GM19452 (cell line): Measurements from ENCODE around the gene VEZT.
"Not testable (repeated sequence)": the region's sequence is repeated elsewhere in the genome, so short reads cannot be mapped to it uniquely, and the experiment has no call there.

Experiments used
- ATAC-seq: cut with Tn5 transposase; IDR thresholded peaks from one replicate; pipeline ENCODE4 v1.9.1; 2021; ENCODE audit not compliant: unreplicated experiment

Gene VEZT

DNA sequence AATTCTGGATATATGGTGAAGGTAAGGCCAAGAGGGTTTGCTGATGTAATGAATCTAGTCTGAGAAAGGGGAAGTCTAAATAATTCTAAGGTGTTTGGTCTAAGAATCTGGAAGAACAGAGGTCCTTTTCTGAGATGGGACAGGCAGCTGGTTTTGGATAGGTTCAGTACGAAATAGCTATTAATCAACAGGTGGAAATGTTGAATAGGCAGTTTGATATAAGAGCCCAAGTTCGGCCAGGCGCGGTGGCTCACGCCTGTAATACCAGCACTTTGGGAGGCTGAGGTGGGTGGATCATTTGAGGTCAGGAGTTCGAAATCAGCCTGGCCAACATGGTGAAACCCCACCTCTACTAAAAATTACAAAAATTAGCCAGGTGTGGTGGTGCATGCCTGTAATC, 97.1 kb downstream of the VEZT start:
- ATAC-seq = not testable (repeated sequence)

DNA sequence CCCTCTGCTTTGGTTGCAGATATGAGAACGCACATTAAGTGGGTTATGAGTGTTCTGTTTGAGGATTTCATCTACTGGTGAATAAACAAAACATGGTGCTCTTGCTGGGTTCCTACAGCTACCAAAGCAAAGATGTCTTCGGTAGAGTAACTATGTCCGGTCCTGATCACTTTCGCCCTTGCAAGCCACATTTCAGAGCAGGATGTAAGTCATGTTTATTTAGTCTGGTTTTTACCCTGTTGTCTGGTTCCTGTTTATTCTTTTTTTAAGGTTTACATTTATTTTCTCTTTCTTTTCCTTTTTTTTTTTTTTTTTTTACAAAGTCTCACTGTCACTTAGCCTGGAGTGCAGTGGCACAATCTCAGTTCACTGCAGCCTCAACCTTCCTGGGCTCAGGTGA, 99.2 kb downstream of the VEZT start:
- ATAC-seq = no peak

DNA sequence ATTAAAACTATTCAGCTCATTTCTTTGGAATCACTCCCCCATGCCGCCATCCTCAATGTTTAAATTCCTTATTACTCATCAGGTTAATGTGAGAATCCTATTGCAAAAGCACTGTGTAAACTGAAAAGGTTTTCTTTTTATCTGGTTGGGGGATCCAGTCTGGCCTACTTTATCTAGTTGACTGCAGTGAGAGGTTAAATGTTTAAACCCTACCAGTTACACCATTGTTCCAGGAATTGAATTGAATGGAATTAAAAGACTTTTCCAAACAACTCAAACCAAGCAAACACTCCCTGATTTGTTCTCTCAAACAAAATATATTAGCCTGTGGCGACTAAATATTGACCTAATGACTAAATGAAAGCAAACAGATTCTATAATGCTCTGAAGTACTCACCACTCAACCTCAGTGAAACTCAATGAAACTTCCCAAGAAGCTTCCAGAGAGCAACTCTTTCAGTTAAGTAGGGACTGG, 100.5 kb downstream of the VEZT start:
- ATAC-seq = no peak

DNA sequence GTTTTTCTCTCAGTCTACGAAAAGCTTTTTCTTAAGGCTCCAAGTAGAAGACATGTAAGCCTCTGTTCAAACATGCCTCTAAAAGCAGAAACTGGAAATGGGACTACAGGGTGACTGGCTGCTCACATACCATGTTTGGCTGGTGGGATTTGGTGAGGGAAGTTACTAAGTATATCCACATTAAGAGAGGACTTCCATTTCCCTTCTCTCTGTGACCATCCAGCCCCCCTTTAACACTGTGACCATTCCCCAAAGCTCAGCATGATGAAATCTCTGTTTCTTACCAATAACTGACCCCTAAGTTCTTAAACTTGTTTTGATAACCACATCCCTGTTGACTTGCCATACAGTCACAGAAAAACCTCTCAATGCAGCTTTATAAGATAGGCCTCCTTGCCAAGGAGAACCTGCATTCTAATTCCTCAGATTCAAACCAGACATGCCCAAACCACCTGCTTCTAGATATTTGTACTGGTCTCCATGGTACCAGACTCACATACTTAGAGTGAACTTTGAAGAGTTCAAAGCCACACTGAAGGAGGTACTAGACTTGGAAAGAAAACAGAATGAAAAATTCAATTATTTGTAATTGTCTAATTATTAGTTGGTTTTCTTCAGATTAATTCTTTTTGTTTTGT, 102.2 kb downstream of the VEZT start:
- no peak for ATAC-seq

DNA sequence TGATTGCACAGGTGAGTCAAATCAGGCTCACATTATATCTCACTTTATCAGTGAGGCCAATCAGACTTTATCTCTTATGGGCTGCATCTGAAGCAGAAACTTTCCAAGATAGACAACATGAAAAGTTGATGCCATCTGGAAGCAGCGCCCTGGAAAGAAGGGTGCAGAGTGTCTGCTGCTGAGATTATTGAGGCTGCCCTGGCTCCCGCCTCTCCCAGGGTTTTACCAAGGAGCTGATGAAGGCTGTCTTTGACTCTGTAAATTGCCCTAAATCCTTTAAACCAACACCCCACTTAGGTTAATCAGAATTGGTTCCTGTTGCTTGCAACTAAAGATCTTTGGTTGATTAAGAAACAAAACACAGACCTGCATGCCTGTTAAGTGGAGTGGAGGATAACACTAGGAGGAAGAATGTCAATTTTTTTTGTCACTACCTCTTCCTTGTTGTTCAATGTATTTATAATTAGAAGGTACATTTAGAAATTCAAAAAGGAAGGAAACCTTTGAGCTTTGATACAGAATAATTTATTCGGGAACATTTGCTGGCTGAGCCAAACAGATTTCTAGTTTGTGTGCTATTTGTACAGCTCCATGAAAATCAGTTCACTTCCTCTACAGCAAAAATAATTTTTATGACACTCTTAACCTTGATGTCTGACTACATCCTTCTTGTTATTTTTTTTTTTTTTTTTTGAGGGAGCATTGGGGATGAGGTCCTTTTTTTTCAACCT, 104.1 kb downstream of the VEZT start:
- ATAC-seq = no peak

DNA sequence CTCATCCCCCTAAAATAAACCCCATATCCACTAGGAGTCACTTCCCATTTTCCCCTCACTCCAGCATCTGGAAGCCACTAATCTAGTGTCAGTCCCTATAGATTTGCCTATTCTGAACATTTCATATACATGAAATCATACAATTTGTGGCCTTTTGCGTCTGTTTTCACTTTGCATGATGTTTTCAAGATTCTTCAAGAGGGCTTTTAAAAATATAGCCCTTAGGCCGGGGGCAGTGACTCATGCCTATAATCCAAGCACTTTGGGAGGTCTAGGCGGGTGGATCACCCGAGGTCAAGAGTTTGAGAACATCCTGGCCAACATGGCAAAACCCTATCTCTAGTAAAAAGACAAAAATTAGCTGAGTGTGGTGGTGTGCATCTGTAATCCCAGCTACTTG, 104.7 kb downstream of the VEZT start:
- no peak for ATAC-seq

DNA sequence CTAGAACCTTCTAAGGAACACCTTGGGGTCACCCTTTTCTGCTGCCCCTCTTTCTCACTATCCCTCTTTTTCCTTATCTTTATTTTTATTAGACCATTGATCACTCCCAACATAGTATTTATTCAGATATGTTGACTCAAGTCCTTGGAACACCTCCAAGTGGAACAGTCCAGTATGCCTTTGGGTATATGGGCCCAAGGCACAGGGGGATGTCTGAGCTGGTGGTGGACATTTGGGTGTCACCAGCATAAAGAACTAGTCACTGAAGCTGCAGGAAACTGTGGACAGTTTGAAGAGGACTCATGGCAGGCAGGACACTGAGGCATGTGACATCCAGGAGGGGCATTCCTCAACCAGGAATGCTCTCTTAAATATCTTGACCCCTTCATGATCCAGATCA, 105.6 kb downstream of the VEZT start:
- no peak for ATAC-seq

DNA sequence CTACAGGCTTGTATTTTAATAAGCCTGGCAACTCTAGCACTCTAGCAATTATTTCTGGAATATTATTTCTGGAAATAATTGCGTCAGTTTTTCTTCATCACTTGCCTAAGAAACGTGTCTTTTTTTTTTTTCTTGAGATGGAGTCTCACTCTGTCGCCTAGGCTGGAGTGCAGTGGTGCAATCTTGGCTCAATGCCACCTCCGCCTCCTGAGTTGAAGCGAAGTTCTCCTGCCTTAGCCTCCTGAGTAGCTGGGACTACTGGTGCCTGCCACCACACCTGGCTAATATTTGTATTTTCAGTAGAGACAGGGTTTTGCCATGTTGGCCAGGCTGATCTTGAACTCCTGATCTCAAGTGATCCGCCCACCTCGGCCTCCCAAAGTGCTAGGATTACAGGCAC, 106.6 kb downstream of the VEZT start:
- ATAC-seq = not testable (repeated sequence)

DNA sequence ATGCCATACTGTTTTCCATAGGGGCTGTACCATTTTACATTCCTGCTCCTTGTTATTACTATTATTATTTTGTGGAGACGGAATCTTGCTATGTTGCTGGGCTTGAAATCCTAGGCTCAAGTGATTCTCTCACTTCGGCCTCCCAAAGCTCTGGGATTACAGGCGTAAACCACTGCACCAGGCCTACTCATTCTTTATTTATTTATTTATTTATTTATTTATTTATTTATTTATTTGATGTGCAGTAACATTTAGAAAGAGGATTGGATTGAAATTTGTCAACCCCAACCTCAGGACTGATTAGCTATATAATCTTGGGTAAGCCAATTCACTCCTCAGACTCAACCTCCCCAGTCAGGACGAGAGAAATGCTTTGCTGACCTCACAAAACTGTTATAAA, 107.9 kb downstream of the VEZT start:
- no peak for ATAC-seq

DNA sequence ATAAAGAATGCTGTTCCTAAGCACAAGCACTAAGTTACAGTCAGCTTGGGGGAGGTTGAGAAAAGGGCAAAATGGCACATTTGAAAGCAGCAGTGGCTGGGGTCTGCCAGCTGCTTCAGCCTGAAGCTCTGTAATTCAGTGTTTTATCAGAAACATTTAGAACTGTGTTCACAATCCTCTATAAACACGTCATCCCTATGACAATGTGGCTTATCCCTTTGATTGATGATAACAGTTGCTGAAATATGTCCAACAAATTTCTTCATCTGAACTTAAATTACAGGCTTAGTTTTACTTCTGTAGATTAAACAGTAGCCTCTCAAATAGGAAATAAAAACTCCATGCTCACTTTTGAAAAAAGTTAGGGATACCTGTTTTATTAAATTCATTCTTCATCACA, 108.8 kb downstream of the VEZT start:
- no peak for ATAC-seq

DNA sequence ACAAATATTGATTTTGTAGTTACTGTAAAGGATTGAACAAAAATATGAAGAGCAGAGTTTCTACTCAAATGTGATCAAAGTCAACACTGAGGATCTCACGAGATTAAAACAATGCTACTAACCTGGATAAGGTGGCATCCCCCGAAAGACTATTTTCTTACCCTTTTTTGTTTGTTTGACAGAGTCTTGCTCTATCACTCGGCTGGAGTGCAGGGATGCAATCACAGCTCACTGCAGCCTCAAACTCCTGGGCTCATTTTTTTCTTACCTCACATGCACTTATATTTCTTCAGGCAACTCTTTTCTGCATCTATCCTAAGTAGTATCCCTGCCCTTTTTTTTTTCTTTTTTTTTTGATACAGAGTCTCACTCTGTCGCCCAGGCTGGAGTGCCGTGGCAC, 109.2 kb downstream of the VEZT start:
- ATAC-seq = no peak

DNA sequence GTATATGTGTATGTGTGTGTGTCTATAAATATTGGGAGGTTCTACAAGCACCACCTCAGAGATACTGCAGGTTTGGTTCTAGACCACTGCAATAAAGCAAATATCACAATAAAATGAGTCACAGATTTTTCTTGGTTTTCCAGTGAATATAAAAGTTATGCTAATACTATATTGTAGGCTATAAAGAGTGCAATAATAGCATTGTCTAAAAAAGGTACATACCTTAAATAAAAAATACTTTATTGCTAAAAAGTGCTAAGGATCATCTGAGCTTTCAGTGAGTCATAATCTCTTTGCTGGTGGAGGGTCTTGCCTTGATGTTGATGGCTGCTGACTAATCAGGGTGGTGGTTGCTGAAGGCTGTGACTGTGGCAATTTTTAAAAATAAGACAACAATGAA, 111.1 kb downstream of the VEZT start:
- ATAC-seq = no peak

DNA sequence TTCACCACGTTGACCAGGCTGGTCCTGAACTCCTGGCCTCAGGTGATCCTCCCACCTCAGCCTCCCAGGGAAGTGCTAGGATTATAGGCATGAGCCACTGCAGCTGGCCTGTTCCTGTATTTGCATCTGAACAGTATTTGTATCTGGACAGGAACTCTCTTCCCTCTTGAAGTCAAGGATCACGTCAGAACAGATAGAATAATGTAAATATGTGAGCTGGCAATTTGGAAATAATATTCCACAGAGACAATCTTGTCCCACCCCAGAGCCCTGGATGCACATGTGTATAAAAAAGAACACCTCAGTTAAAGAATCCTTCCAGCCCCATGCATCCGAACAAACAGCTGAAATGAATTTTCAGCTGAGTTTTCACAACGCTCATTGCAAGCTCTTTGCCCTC, 118.3 kb downstream of the VEZT start:
- no peak for ATAC-seq

DNA sequence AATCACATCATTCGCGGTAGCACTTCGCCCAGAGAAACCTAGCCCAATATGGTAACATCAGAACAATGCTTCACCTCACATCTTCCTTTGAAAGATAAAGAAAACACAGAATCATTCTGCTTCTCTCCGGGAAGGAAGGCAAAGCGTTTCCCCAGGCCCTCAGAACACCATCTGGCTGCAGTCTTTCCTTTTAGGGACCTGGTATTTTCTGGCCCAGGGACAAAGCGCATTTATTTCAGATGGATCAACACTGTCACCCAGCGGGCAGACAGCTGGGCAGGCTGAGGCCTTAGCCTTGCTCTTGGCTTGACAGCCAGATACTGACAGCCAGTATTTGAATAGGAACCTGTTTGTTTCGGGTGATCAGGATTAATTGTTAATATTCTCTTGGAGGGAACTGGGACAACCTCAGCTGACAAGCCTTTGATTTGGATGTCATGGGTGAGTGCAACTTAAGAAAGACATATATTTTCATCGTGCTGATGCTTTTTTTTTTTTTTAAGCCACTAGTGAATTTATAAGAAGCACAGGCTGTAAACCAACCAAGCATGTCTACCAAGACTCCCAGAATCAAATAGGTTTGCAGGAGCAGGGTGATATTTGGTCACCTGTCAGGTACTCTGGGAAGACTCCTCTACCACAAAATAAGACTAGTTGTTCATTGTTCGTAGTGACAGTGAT, 118.9 kb downstream of the VEZT start:
- no peak for ATAC-seq

DNA sequence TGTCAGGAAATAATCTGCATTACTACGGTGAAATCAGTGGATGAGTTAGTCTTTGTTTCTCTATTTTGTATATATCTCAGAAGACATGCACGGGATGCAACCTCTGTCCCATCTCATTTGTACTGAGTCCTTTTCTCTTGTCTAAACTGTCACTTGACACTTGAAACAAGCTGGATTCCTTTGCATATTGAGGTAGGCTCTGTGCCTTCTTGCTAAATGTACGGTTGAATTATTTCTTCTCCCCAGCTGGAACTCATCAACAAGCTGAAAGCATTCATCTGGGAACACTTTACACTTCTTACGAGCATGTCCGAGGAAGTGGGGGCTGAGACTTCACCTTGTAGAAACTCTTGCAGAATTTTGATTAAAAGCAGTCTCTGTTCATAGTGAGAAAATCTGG, 119.5 kb downstream of the VEZT start:
- ATAC-seq = no peak

DNA sequence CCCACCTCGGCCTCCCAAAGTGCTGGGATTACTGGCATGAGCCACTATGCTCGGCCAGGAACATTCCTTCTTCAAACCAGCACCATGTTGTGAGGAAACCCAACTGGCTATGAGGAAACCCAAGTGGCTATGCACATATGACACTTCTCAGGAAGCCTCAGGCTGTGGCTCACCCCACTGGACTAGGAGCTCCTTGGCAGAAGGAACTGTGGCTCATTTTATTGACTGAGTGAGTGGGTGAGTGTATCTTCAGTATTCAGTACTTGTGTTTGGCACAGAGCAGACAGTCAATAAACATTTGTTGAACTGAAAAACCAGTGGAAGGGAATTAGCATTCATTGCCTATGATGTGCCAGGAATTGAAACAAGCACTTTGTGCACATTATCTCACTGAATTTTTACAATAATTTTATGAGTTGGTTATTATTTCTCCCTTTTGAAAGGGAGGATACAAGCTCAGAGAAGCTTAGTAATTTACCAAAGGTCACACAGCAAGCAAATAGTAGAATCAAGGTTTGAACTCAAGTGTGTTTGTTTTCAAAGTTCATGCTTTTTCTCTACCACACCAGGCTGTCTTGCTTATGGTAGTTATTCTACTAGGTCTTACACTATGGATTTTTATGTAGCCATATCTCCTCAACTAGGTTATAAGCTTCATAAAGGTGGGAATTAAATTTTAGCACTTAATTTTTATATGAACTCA, 121.6 kb downstream of the VEZT start:
- no peak for ATAC-seq

DNA sequence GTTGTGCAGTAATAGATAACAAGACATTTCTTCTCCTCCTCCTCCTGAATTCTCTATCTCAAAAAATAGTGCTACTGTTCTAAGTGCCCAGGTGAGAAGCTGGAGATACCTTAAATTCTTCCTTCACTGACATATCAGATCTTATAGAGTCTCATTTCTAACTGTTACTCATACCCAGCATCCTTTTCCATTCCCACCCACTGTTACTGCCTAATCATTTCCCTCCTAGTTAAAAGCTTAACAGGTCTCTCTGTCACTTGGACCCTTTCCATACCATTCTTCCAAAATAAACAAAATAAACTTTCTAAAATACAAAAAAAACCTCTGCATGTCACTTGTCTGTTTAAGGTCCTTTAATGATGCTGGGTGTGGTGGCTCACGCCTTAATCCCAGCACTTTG, 124.4 kb downstream of the VEZT start:
- ATAC-seq = no peak

DNA sequence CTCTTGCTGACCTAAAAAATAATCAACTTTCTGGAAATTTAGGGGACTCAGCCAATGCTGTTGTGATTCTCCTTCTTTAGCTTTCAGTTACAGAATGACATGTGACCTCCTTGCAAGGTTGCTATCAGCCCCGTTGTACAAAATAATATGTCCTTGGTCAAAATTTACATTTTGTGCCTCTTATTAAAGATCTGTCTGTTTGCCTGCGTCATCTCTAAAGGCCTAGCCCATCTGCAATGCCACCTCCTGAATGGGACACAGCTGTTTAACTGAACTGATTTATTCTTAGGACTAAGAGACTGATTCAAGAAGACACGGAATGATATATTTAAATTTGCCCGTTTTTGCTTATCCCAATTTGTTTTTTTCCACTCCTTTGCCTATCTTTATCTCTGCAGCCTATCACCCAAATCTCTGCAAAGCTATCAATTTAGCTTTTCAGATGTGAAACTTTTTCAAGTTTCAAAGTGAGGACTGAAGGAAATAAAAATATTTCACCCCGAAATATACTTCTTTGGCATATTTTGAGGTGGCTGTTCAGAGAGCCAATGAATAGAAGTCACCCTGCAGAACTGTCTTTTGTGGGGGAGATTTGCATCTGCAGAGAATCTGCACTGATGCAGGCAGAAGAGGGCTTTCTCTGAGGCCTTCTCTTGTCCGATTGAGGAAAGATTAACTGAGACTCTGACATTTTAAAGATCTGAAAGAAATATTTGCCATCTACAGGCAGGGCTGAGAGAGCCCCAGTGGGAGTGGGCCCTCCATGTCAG, 126.0 kb downstream of the VEZT start:
- no peak for ATAC-seq

DNA sequence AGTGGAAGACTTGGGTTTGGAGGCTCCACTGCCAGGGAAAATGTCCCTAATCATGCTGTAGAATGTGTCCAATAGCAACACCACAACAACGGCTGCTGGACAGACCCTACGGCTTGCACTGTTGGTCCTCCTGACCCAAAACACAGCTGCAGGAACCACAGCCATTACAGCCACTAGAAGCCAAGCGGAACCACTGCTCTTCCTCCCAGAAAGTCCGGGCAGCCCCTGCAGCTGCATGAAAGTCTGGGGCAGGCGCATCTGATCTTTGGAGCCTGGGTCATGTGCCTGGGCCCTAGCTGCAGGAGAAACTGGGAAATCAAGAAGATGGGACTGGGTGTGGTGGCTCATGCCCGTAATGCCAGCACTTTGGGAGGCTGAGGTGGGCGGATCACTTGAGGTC, 131.7 kb downstream of the VEZT start:
- ATAC-seq = no peak

DNA sequence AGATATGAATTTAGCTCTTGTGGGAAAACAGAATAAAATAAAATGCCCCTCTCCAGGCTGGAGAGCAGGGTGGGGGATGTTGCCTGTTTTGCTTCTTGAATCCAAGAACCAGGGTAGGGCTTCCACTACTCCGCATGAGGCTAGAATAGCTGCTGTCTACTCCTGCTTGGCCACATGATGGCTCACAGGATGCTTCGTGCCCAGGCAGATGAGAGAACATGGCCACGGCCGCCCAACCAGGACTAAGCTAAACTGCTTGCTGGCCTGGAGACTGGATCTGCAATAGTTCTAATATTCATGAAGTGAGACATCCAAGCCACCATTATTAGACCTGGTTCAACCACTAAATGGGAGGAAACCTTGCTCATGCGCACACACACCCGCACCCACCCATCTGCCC, 134.1 kb downstream of the VEZT start:
- ATAC-seq = no peak
